GM12878 (cell line): Measurements from ENCODE around the gene CD27. TPM values are rescaled to one million over a fixed set of nuclear protein-coding genes. Genes with fewer than 3 reads are reported as not detected.

Experiments
- BCL11A ChIP-seq: IDR thresholded peaks from 2 replicates; pipeline ENCODE4 v1.6.1; 2011; ENCODE audit warnings: low read depth, low read length
- BCL3 ChIP-seq: IDR thresholded peaks from 2 replicates; pipeline ENCODE4 v1.6.1; 2011; ENCODE audit warnings: borderline replicate concordance, low read depth, mild to moderate bottlenecking, moderate library complexity, low read length; ENCODE audit not compliant: insufficient read depth, poor library complexity, severe bottlenecking
- BRCA1 ChIP-seq: IDR thresholded peaks from 2 replicates; pipeline ENCODE4 v1.6.1; 2011; ENCODE audit warnings: low read depth, low read length, improper control_type of control experiment
- CHD1 ChIP-seq: IDR thresholded peaks from 2 replicates; pipeline ENCODE4 v1.6.1; 2012; ENCODE audit warnings: low read depth, low read length, improper control_type of control experiment
- CHD2 ChIP-seq: IDR thresholded peaks from 2 replicates; pipeline ENCODE4 v1.6.1; 2011; ENCODE audit warnings: low read depth, low read length, improper control_type of control experiment, borderline replicate concordance
- DPF2 ChIP-seq: fragments of 450-650 bp; IDR thresholded peaks from 2 replicates; pipeline ENCODE4 v1.6.1; 2017; ENCODE audit warnings: mild to moderate bottlenecking
- E4F1 ChIP-seq: fragments of 450-650 bp; IDR thresholded peaks from 2 replicates; pipeline ENCODE4 v1.6.1; 2018; ENCODE audit warnings: borderline replicate concordance, mild to moderate bottlenecking; ENCODE audit not compliant: partially characterized antibody
- JUND ChIP-seq: IDR thresholded peaks from 2 replicates; pipeline ENCODE4 v1.6.1; 2012; ENCODE audit warnings: low read depth, mild to moderate bottlenecking, low read length, improper control_type of control experiment, moderate library complexity
- NKRF ChIP-seq: fragments of 450-650 bp; conservative IDR thresholded peaks from 2 replicates; pipeline ENCODE4 v1.6.1; 2017; ENCODE audit warnings: mild to moderate bottlenecking, moderate library complexity
- PBX3 ChIP-seq: IDR thresholded peaks from 2 replicates; pipeline ENCODE4 v1.6.1; 2011; ENCODE audit warnings: mild to moderate bottlenecking, low read depth, low read length, moderate library complexity; ENCODE audit not compliant: insufficient replicate concordance
- PKNOX1 ChIP-seq: fragments of 450-650 bp; IDR thresholded peaks from 2 replicates; pipeline ENCODE4 v1.6.1; 2016; ENCODE audit warnings: mild to moderate bottlenecking
- RCOR1 ChIP-seq: conservative IDR thresholded peaks from 2 replicates; pipeline ENCODE4 v1.6.1; 2012; ENCODE audit warnings: low read depth, low read length, improper control_type of control experiment
- RUNX3 ChIP-seq: IDR thresholded peaks from 2 replicates; pipeline ENCODE4 v1.6.1; 2012; ENCODE audit warnings: low read length, inconsistent platforms
- SMAD5 ChIP-seq: IDR thresholded peaks from 2 replicates; pipeline ENCODE4 v1.6.1; 2016; ENCODE audit warnings: antibody characterized with exemption, low read depth
- ZBTB40 ChIP-seq: fragments of 450-650 bp; IDR thresholded peaks from 2 replicates; pipeline ENCODE4 v1.6.1; 2016; ENCODE audit warnings: mild to moderate bottlenecking, moderate library complexity, borderline replicate concordance
- ZZZ3 ChIP-seq: IDR thresholded peaks from 2 replicates; pipeline ENCODE4 v1.6.1; 2011; ENCODE audit warnings: low read depth; ENCODE audit not compliant: control insufficient read depth, insufficient read length
- polyA plus RNA-seq, 11 experiments: library from polyadenylated mRNA; depleted of rRNA in 4 of 11; unstranded in 6 of 11; stranded (reverse) in 5 of 11; fragments of >200 nt; fragmentation: Nextera tagmentation in 4 of 11; fragmentation: Illumina TruSeq in 1 of 11; extraction: Ambion mirVana in 4 of 11; extraction: Trizol in 1 of 11; gene quantifications; 1 replicate in 1 of 11; 2 replicates in 10 of 11; pipeline versions ENCODE4 v1.2.1 to v1.2.3, GENCODE V29; 2011 to 2016; ENCODE audit warnings: inconsistent platforms in 2 of 11, missing spikeins in 2 of 11, low read depth in 1 of 11
- total RNA-seq, 4 experiments: library from RNA; depleted of rRNA in 3 of 4; stranded (reverse); fragments of >200 nt in 3 of 4; fragmentation: Illumina TruSeq in 1 of 4; extraction: Trizol in 1 of 4; gene quantifications; 2 replicates each; pipeline versions ENCODE4 v1.2.1 to v1.2.3, GENCODE V29; 2013 to 2021

CD27 gene
- total and polyA plus RNA-seq, 10 of the 15 experiments (the other 5 are each of a cell fraction or from before 2014, with no cell fraction given) = 4.9 to 184 (median 106) TPM

GRCh38 chr12:6426882-6427671, 17.7 kb upstream of the CD27 start (continued):
- TF ChIP-seq E4F1 (no peak), DPF2 (peak; percentile 88), BRCA1 (no peak), NKRF (peak; percentile 71), CHD1 (0 out of 2 replicates have a peak, but pooled peaks have one; percentile 42), BCL3 (peak; percentile 97), BCL11A (peak; percentile 3; the same call in 1 of the 2 replicates), ZZZ3 (no peak), PBX3 (no peak), RCOR1 (no peak), PKNOX1 (peak; percentile 60), RUNX3 (peak; percentile 70), JUND (0 out of 2 replicates have a peak, but pooled peaks have one; percentile 2), SMAD5 (peak; percentile 16; the same call in 1 of the 2 replicates), ZBTB40 (peak; percentile 69; the same call in 1 of the 2 replicates), CHD2 (no peak; the same call in 1 of the 2 replicates)
